Measurements from ENCODE around the gene LRP1B.
"Not testable (repeated sequence)": the region's sequence is repeated elsewhere in the genome, so short reads cannot be mapped to it uniquely, and the experiment has no call there.

GRCh38 chr2:140427033-140427432, 1703.8 kb downstream of the LRP1B start:
- TF ChIP-seq CTCF (IDR thresholded peaks at IDR 0.05; ENCODE audit: low read depth, low read length, missing input control); JUND (IDR thresholded peaks at IDR 0.05); RAD21 (IDR thresholded peaks at IDR 0.05); TAF1 (conservative IDR thresholded peaks at IDR 0.05); YY1 (IDR thresholded peaks at IDR 0.05); EGR1 (IDR thresholded peaks at IDR 0.05; ENCODE audit: low read depth in 2 of 2); GABPA (IDR thresholded peaks at IDR 0.05 in 1 of 2, conservative IDR thresholded peaks at IDR 0.05 in 1 of 2); FOXA1 (IDR thresholded peaks at IDR 0.05); SP1 (IDR thresholded peaks at IDR 0.05); HNF4A (conservative IDR thresholded peaks at IDR 0.05); ZBTB33 (IDR thresholded peaks at IDR 0.05): not testable (repeated sequence)
- TF ChIP-seq, protein P1, sequence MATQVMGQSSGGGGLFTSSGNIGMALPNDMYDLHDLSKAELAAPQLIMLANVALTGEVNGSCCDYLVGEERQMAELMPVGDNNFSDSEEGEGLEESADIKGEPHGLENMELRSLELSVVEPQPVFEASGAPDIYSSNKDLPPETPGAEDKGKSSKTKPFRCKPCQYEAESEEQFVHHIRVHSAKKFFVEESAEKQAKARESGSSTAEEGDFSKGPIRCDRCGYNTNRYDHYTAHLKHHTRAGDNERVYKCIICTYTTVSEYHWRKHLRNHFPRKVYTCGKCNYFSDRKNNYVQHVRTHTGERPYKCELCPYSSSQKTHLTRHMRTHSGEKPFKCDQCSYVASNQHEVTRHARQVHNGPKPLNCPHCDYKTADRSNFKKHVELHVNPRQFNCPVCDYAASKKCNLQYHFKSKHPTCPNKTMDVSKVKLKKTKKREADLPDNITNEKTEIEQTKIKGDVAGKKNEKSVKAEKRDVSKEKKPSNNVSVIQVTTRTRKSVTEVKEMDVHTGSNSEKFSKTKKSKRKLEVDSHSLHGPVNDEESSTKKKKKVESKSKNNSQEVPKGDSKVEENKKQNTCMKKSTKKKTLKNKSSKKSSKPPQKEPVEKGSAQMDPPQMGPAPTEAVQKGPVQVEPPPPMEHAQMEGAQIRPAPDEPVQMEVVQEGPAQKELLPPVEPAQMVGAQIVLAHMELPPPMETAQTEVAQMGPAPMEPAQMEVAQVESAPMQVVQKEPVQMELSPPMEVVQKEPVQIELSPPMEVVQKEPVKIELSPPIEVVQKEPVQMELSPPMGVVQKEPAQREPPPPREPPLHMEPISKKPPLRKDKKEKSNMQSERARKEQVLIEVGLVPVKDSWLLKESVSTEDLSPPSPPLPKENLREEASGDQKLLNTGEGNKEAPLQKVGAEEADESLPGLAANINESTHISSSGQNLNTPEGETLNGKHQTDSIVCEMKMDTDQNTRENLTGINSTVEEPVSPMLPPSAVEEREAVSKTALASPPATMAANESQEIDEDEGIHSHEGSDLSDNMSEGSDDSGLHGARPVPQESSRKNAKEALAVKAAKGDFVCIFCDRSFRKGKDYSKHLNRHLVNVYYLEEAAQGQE (IDR thresholded peaks at IDR 0.05) = not testable (repeated sequence)
- TF ChIP-seq, protein P2, sequence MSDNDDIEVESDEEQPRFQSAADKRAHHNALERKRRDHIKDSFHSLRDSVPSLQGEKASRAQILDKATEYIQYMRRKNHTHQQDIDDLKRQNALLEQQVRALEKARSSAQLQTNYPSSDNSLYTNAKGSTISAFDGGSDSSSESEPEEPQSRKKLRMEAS (IDR thresholded peaks at IDR 0.05) = not testable (repeated sequence)
- TF ChIP-seq, protein P3, sequence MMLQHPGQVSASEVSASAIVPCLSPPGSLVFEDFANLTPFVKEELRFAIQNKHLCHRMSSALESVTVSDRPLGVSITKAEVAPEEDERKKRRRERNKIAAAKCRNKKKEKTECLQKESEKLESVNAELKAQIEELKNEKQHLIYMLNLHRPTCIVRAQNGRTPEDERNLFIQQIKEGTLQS (IDR thresholded peaks at IDR 0.05) = not testable (repeated sequence)
